AG20443 (cell line): ENCODE measurements around the gene PCNT.
"Not testable (repeated sequence)": the region's sequence is repeated elsewhere in the genome, so short reads cannot be mapped to it uniquely, and the experiment has no call there.

Experiments used
- DNase-seq: peaks from one replicate; pipeline ENCODE4 v3.0.0; 2012; ENCODE audit warnings: low spot score, mixed read lengths

Gene PCNT

GRCh38 chr21:46427516-46427915, 103.6 kb downstream of the PCNT start:
- no peak for DNase-seq

GRCh38 chr21:46428286-46428685, 104.3 kb downstream of the PCNT start:
- DNase-seq: no peak

GRCh38 chr21:46428987-46429710, 105.2 kb downstream of the PCNT start:
- DNase-seq: no peak

- DNase-seq: no peak
Measured at GRCh38 chr21:46429754-46430681, 106.1 kb downstream of the PCNT start.

GRCh38 chr21:46431448-46431847, 107.5 kb downstream of the PCNT start:
- no peak for DNase-seq

- no peak for DNase-seq
Measured at GRCh38 chr21:46431884-46432488, 108.0 kb downstream of the PCNT start.

- DNase-seq: not testable (repeated sequence)
Measured at GRCh38 chr21:46433116-46433515, 109.2 kb downstream of the PCNT start.

- no peak for DNase-seq
Measured at GRCh38 chr21:46434322-46434958, 110.5 kb downstream of the PCNT start.

GRCh38 chr21:46435786-46436227, 111.9 kb downstream of the PCNT start:
- no peak for DNase-seq

GRCh38 chr21:46436621-46437020, 112.7 kb downstream of the PCNT start:
- DNase-seq: no peak

GRCh38 chr21:46437096-46437498, 113.1 kb downstream of the PCNT start:
- DNase-seq: no peak

- DNase-seq: no peak
Measured at GRCh38 chr21:46437511-46437910, 113.6 kb downstream of the PCNT start.

- no peak for DNase-seq
Measured at GRCh38 chr21:46438241-46438640, 114.3 kb downstream of the PCNT start.

- DNase-seq: no peak
Measured at GRCh38 chr21:46439906-46440305, 116.0 kb downstream of the PCNT start.

- no peak for DNase-seq
Measured at GRCh38 chr21:46441331-46441730, 117.4 kb downstream of the PCNT start.

- no peak for DNase-seq
Measured at GRCh38 chr21:46441961-46442498, 118.1 kb downstream of the PCNT start.

- DNase-seq: no peak
Measured at GRCh38 chr21:46442938-46443337, 119.0 kb downstream of the PCNT start.

- DNase-seq: no peak
Measured at GRCh38 chr21:46443910-46444309, 120.0 kb downstream of the PCNT start.

- DNase-seq: no peak
Measured at GRCh38 chr21:46448108-46448507, 124.2 kb downstream of the PCNT start.

- DNase-seq: not testable (repeated sequence)
Measured at GRCh38 chr21:46448855-46449254, 124.9 kb downstream of the PCNT start.

- DNase-seq: no peak
Measured at GRCh38 chr21:46452710-46453109, 128.8 kb downstream of the PCNT start.

GRCh38 chr21:46454142-46454541, 130.2 kb downstream of the PCNT start:
- DNase-seq: no peak
